ENCODE results near the gene VPS37C. TPM values are rescaled to one million over a fixed set of nuclear protein-coding genes. Genes with fewer than 3 reads are reported as not detected.
"Not testable (repeated sequence)": the region's sequence is repeated elsewhere in the genome, so short reads cannot be mapped to it uniquely, and the experiment has no call there.

VPS37C gene
- total and polyA plus RNA-seq, 2 of the 13 experiments (the other 11 are each of a cell fraction or from before 2014, with no cell fraction given): 7.5 to 8.8 TPM

- H3K36me3 ChIP-seq (replicated peaks in 1 of 2; ENCODE audit: control insufficient read depth in 1 of 2, insufficient read depth in 2 of 2, low read length in 2 of 2); H3K4me3 ChIP-seq (replicated peaks in 1 of 3; ENCODE audit: insufficient read depth in 1 of 3, low read depth in 2 of 3, low read length in 3 of 3); H3K4me1 ChIP-seq (ENCODE audit: insufficient read depth, low read length); intact Hi-C loops (cut with micrococcal nuclease; ENCODE audit: unreplicated experiment); H4K20me1 ChIP-seq (ENCODE audit: insufficient read depth, low read length); DNase-seq (ENCODE audit: low spot score); H2AFZ ChIP-seq (ENCODE audit: low read length); H3K79me2 ChIP-seq (ENCODE audit: insufficient read depth, low read length); FAIRE-seq; H3K27ac ChIP-seq (ENCODE audit: extremely low read length, insufficient read depth, low read length); H3K27me3 ChIP-seq (ENCODE audit: control insufficient read depth in 1 of 2, insufficient read depth in 2 of 2, low read length in 2 of 2); POLR2A ChIA-PET; H3K9me3 ChIP-seq (ENCODE audit: low read length); ATAC-seq; H3K9ac ChIP-seq (ENCODE audit: insufficient read depth, low read depth, low read length); BruUV-seq (replicated peaks); in situ Hi-C loops (cut with HindIII; ENCODE audit: extremely low pct_ligation_motif_present, low pct_unique_long_range_greater_than_20kb); CTCF ChIA-PET (ENCODE audit: low intra/inter-chr PET ratio, low total read pairs); H3K4me2 ChIP-seq (ENCODE audit: low read depth, low read length): not testable (repeated sequence)
- WGBS (ENCODE audit: low lambda C conversion rate): no CpG with 5 or more reads among the region's 9 CpGs
Observed at GRCh38 chr11:61207636-61208310, 46.5 kb upstream of the VPS37C start.

- in situ Hi-C loops (cut with HindIII; ENCODE audit: extremely low pct_ligation_motif_present, low pct_unique_long_range_greater_than_20kb); ATAC-seq; POLR2A ChIA-PET; H2AFZ ChIP-seq (ENCODE audit: low read length); H4K20me1 ChIP-seq (ENCODE audit: insufficient read depth, low read length); H3K4me2 ChIP-seq (ENCODE audit: low read depth, low read length); DNase-seq (ENCODE audit: low spot score); H3K4me3 ChIP-seq (replicated peaks in 1 of 3; ENCODE audit: insufficient read depth in 1 of 3, low read depth in 2 of 3, low read length in 3 of 3); H3K27ac ChIP-seq (ENCODE audit: extremely low read length, insufficient read depth, low read length); FAIRE-seq; intact Hi-C loops (cut with micrococcal nuclease; ENCODE audit: unreplicated experiment); H3K36me3 ChIP-seq (replicated peaks in 1 of 2; ENCODE audit: control insufficient read depth in 1 of 2, insufficient read depth in 2 of 2, low read length in 2 of 2); H3K79me2 ChIP-seq (ENCODE audit: insufficient read depth, low read length); H3K9ac ChIP-seq (ENCODE audit: insufficient read depth, low read depth, low read length); H3K4me1 ChIP-seq (ENCODE audit: insufficient read depth, low read length); BruUV-seq (replicated peaks); CTCF ChIA-PET (ENCODE audit: low intra/inter-chr PET ratio, low total read pairs); H3K9me3 ChIP-seq (ENCODE audit: low read length); H3K27me3 ChIP-seq (ENCODE audit: control insufficient read depth in 1 of 2, insufficient read depth in 2 of 2, low read length in 2 of 2): not testable (repeated sequence)
- 33% methylated on average over 9 of the region's 14 CpGs for WGBS (ENCODE audit: low lambda C conversion rate)
Observed at GRCh38 chr11:61204502-61205059, 43.4 kb upstream of the VPS37C start.

- in situ Hi-C loops (cut with HindIII; ENCODE audit: extremely low pct_ligation_motif_present, low pct_unique_long_range_greater_than_20kb); H3K4me2 ChIP-seq (ENCODE audit: low read depth, low read length); H3K4me3 ChIP-seq (replicated peaks in 1 of 3; ENCODE audit: insufficient read depth in 1 of 3, low read depth in 2 of 3, low read length in 3 of 3); intact Hi-C loops (cut with micrococcal nuclease; ENCODE audit: unreplicated experiment); H3K79me2 ChIP-seq (ENCODE audit: insufficient read depth, low read length); CTCF ChIA-PET (ENCODE audit: low intra/inter-chr PET ratio, low total read pairs); H3K27ac ChIP-seq (ENCODE audit: extremely low read length, insufficient read depth, low read length); FAIRE-seq; BruUV-seq (replicated peaks); H3K36me3 ChIP-seq (replicated peaks in 1 of 2; ENCODE audit: control insufficient read depth in 1 of 2, insufficient read depth in 2 of 2, low read length in 2 of 2); H2AFZ ChIP-seq (ENCODE audit: low read length); DNase-seq (ENCODE audit: low spot score); H3K9me3 ChIP-seq (ENCODE audit: low read length); H3K4me1 ChIP-seq (ENCODE audit: insufficient read depth, low read length); H3K9ac ChIP-seq (ENCODE audit: insufficient read depth, low read depth, low read length); POLR2A ChIA-PET; H4K20me1 ChIP-seq (ENCODE audit: insufficient read depth, low read length); H3K27me3 ChIP-seq (ENCODE audit: control insufficient read depth in 1 of 2, insufficient read depth in 2 of 2, low read length in 2 of 2); ATAC-seq: not testable (repeated sequence)
- WGBS (ENCODE audit: low lambda C conversion rate): no CpG with 5 or more reads among the region's 5 CpGs
Observed at GRCh38 chr11:61203873-61204272, 42.6 kb upstream of the VPS37C start.

- ATAC-seq, FAIRE-seq: not testable (repeated sequence)
- WGBS (ENCODE audit: low lambda C conversion rate): 34% methylated on average over 12 of the region's 18 CpGs
Observed at GRCh38 chr11:61202950-61203746, 41.9 kb upstream of the VPS37C start, which contains the start of gene PGA3. PGA3 (plus strand) TSS chr11:61203515; CDS start chr11:61203565, 50 bp downstream.

More at GRCh38 chr11:61202950-61203746, 41.9 kb upstream of the VPS37C start, which contains the start of gene PGA3:
- H3K36me3 ChIP-seq (replicated peaks in 1 of 2; ENCODE audit: control insufficient read depth in 1 of 2, insufficient read depth in 2 of 2, low read length in 2 of 2); intact Hi-C loops (cut with micrococcal nuclease; ENCODE audit: unreplicated experiment); H3K9me3 ChIP-seq (ENCODE audit: low read length); H3K27me3 ChIP-seq (ENCODE audit: control insufficient read depth in 1 of 2, insufficient read depth in 2 of 2, low read length in 2 of 2); H2AFZ ChIP-seq (ENCODE audit: low read length); POLR2A ChIA-PET; DNase-seq (ENCODE audit: low spot score); H3K9ac ChIP-seq (ENCODE audit: insufficient read depth, low read depth, low read length); H3K27ac ChIP-seq (ENCODE audit: extremely low read length, insufficient read depth, low read length); H3K4me3 ChIP-seq (replicated peaks in 1 of 3; ENCODE audit: insufficient read depth in 1 of 3, low read depth in 2 of 3, low read length in 3 of 3); CTCF ChIA-PET (ENCODE audit: low intra/inter-chr PET ratio, low total read pairs); H3K4me1 ChIP-seq (ENCODE audit: insufficient read depth, low read length); in situ Hi-C loops (cut with HindIII; ENCODE audit: extremely low pct_ligation_motif_present, low pct_unique_long_range_greater_than_20kb); H3K79me2 ChIP-seq (ENCODE audit: insufficient read depth, low read length); BruUV-seq (replicated peaks); H4K20me1 ChIP-seq (ENCODE audit: insufficient read depth, low read length); H3K4me2 ChIP-seq (ENCODE audit: low read depth, low read length): not testable (repeated sequence)

Data from HepG2 (cell line).